Measurements from ENCODE around the gene UBE2QL1. TPM values are rescaled to one million over a fixed set of nuclear protein-coding genes. Genes with fewer than 3 reads are reported as not detected.

UBE2QL1 gene
- total RNA-seq, 2 donors from 2014 or later = 0.33 to 0.78 TPM

DNA sequence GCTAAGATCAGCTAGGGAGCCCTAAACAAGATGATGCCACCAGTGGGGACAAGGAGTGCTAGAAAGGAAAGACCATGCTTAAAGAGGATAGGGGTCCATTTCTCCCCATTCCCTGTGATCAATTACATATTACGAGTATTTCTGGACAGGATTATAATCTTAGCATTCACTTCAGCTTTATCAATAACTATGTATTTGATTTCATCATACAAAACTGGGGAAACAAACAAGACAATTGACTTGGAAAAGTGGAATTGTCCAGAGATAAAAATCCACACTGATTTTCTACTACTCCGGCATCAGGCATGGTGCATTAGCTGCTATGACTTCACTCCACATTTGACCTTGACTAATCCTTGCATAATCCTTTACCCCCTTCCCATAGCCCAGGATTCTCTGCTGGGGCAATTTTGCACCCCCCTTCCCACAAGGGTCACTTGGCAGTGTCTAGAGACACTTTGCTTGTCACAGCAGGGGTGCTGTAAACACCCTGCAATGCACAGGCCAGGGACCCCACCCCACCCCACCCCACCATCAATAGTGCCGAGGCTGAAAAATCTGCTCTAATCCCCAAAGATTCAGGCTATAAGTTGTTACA is 29.9 kb upstream of the UBE2QL1 start:
- Histone ChIP-seq H3K27ac (peak overlapping the region in 1 of 4 donors; percentile 54), H3K9me3 (no peaks in the 10 kb centered on the region), H3K36me3 (replicated peaks in 1 of 2; ENCODE audit: insufficient read depth in 1 of 2, low read depth in 2 of 2) (no peaks in the 10 kb centered on the region), H3K4me3 (no peak overlapping the region), H3K4me1 (peaks cover 10% of the 10 kb centered on the region), H3K27me3 (no peaks in the 10 kb centered on the region)
- TF ChIP-seq POLR2A (IDR thresholded peaks at IDR 0.05) = no peak
- TF ChIP-seq, protein P1, sequence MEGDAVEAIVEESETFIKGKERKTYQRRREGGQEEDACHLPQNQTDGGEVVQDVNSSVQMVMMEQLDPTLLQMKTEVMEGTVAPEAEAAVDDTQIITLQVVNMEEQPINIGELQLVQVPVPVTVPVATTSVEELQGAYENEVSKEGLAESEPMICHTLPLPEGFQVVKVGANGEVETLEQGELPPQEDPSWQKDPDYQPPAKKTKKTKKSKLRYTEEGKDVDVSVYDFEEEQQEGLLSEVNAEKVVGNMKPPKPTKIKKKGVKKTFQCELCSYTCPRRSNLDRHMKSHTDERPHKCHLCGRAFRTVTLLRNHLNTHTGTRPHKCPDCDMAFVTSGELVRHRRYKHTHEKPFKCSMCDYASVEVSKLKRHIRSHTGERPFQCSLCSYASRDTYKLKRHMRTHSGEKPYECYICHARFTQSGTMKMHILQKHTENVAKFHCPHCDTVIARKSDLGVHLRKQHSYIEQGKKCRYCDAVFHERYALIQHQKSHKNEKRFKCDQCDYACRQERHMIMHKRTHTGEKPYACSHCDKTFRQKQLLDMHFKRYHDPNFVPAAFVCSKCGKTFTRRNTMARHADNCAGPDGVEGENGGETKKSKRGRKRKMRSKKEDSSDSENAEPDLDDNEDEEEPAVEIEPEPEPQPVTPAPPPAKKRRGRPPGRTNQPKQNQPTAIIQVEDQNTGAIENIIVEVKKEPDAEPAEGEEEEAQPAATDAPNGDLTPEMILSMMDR (IDR thresholded peaks at IDR 0.05) = no peak
- 46 to 51% methylated on average over 3 of the region's 3 CpGs for WGBS, 2 donors
- intact Hi-C loops (cut with DNase I) = no loop called here
- ATAC-seq (peak; percentile 34), DNase-seq (no peak)

DNA sequence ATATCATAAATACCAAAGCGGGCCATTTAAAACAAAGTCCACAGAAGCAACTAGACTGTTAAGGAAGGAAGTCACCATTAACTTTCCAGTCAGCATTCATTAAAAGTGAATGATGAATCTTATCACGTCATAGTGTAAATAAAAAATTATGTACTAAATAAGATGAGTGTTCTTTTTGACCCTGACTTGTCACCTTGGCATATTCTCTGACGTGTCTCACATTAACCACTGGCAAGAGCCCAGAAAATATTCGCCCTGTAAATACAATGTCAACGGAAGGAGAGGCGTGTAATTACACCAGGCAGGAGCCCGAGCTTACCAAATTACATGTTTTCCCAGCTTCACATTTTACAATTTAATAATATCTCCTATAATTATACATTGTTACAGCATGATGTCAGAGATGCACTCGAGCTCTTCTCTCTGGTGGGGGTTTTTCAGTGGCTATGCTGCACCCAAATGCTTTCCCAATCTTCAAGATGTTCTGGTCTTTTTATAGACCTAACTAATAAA is 29.3 kb upstream of the UBE2QL1 start:
- Histone ChIP-seq H3K36me3 (replicated peaks in 1 of 2; ENCODE audit: insufficient read depth in 1 of 2, low read depth in 2 of 2) (no peaks in the 10 kb centered on the region), H3K4me3 (no peak overlapping the region), H3K27ac (peak overlapping the region in 1 of 4 donors; percentile 27), H3K9me3 (no peaks in the 10 kb centered on the region), H3K27me3 (no peaks in the 10 kb centered on the region), H3K4me1 (peaks cover 10% of the 10 kb centered on the region)
- peak in 3 of 4 donors; percentile 30 to 50 (median 40) for DNase-seq
- 16 to 17% methylated on average over 8 of the region's 8 CpGs for WGBS, 2 donors
- peak; percentile 84 for ATAC-seq
- TF ChIP-seq POLR2A (IDR thresholded peaks at IDR 0.05) = no peak
- TF ChIP-seq, protein P1 (IDR thresholded peaks at IDR 0.05) = no peak
- intact Hi-C loops (cut with DNase I) = no loop called here

GRCh38 chr5:6423327-6424109 is 25.1 kb upstream of the UBE2QL1 start:
- Histone ChIP-seq H3K9me3 (no peaks in the 10 kb centered on the region), H3K27ac (no peak overlapping the region), H3K4me1 (peaks cover 9% of the 10 kb centered on the region), H3K36me3 (replicated peaks in 1 of 2; ENCODE audit: insufficient read depth in 1 of 2, low read depth in 2 of 2) (no peaks in the 10 kb centered on the region), H3K4me3 (no peak overlapping the region), H3K27me3 (no peaks in the 10 kb centered on the region)
- WGBS, 2 donors = 68 to 71% methylated on average over 9 to 13 of the region's 13 CpGs
- ATAC-seq = no peak
- intact Hi-C loops (cut with DNase I) = no loop called here
- TF ChIP-seq, protein P1 (IDR thresholded peaks at IDR 0.05) = no peak
- no peak for TF ChIP-seq POLR2A (IDR thresholded peaks at IDR 0.05)
- no peak for DNase-seq

GRCh38 chr5:6424110-6424659 is 24.5 kb upstream of the UBE2QL1 start:
- ATAC-seq (no peak), DNase-seq (no peak)
- Histone ChIP-seq H3K27me3 (no peaks in the 10 kb centered on the region), H3K27ac (no peak overlapping the region), H3K4me1 (peaks cover 5% of the 10 kb centered on the region), H3K4me3 (no peak overlapping the region), H3K36me3 (replicated peaks in 1 of 2; ENCODE audit: insufficient read depth in 1 of 2, low read depth in 2 of 2) (no peaks in the 10 kb centered on the region), H3K9me3 (no peaks in the 10 kb centered on the region)
- TF ChIP-seq, protein P1 (IDR thresholded peaks at IDR 0.05) = no peak
- TF ChIP-seq POLR2A (IDR thresholded peaks at IDR 0.05) = no peak
- intact Hi-C loops (cut with DNase I) = no loop called here
- WGBS, 2 donors = 67 to 71% methylated on average over 4 to 8 of the region's 8 CpGs

All from body of pancreas (tissue), 4 donors.